Left ventricle myocardium superior (tissue), 1 donor: Measurements from ENCODE around the gene CDKN1A. TPM values are rescaled to one million over a fixed set of nuclear protein-coding genes. Genes with fewer than 3 reads are reported as not detected.

Experiments
- ATAC-seq: fragments of 200-7000 bp; cut with Tn5 transposase; one replicate; pipeline ENCODE4 v1.9.1; 2020; ENCODE audit warnings: mild to moderate bottlenecking, moderate library complexity
- DNase-seq: peaks from one replicate; pipeline ENCODE4 v3.0.0-alpha.2; 2020
- intact Hi-C: fragments of 100-400 bp; cut with micrococcal nuclease; formaldehyde crosslinking; loops from one replicate; pipeline ENCODE4 v1.11.0; 2022
- total RNA-seq: library from RNA; stranded (reverse); fragmentation: NEBNext Ultra II Directional; extraction: Animal tissue kit (Norgen Biotek cat#: 25700); gene quantifications from one replicate; pipeline ENCODE4 v1.2.1, GENCODE V29; 2021
- donor health status: DM: no; HTN: yes; CAD: no; lungs with severe emphysema.

CDKN1A gene
- total RNA-seq, 1 donor from 2014 or later: 40.0 TPM

DNA sequence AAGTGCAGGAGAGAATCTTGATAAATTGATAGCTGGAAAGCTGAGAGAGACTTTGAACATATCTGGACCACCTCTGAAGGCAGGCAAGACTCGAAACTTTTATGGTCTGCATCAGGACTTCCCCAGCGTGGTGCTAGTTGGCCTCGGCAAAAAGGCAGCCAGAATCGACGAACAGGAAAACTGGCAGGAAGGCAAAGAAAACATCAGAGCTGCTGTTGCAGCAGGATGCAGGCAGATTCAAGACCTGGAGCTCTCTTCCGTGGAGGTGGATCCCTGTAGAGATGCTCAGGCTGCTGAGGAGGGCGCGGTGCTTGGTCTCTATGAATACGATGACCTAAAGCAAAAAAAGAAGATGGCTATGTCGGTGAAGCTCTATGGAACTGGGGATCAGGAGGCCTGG is 4.6 kb upstream of the CDKN1A start:
- ATAC-seq (no peak), DNase-seq (no peak)
- intact Hi-C loops: no loop called here

DNA sequence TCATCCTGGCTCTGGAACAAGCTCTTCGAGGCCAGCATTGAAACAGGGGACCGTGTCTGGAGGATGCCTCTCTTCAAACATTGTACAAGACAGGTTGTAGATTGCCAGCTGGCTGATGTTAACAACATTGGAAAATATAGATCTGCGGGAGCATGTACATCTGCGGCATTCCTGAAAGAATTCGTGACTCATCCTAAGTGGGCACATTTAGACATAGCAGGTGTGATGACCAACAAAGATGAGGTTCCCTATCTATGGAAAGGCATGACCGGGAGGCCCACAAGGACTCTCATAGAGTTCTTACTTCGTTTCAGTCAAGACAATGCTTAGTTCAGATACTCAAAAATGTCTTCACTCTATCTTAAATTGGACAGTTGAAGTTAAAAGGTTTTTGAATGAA is 3.6 kb upstream of the CDKN1A start:
- intact Hi-C loops: no loop called here
- DNase-seq (no peak), ATAC-seq (no peak)

DNA sequence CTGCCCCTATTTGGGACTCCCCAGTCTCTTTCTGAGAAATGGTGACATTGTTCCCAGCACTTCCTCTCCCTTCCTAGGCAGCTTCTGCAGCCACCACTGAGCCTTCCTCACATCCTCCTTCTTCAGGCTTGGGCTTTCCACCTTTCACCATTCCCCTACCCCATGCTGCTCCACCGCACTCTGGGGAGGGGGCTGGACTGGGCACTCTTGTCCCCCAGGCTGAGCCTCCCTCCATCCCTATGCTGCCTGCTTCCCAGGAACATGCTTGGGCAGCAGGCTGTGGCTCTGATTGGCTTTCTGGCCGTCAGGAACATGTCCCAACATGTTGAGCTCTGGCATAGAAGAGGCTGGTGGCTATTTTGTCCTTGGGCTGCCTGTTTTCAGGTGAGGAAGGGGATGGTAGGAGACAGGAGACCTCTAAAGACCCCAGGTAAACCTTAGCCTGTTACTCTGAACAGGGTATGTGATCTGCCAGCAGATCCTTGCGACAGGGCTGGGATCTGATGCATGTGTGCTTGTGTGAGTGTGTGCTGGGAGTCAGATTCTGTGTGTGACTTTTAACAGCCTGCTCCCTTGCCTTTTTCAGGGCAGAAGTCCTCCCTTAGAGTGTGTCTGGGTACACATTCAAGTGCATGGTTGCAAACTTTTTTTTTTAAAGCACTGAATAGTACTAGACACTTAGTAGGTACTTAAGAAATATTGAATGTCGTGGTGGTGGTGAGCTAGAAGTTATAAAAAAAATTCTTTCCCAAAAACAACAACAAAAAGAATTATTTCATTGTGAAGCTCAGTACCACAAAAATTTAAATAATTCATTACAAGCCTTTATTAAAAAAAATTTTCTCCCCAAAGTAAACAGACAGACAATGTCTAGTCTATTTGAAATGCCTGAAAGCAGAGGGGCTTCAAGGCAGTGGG is 2.1 kb upstream of the CDKN1A start:
- ATAC-seq: no peak
- DNase-seq: no peak
- intact Hi-C loops: no loop called here

DNA sequence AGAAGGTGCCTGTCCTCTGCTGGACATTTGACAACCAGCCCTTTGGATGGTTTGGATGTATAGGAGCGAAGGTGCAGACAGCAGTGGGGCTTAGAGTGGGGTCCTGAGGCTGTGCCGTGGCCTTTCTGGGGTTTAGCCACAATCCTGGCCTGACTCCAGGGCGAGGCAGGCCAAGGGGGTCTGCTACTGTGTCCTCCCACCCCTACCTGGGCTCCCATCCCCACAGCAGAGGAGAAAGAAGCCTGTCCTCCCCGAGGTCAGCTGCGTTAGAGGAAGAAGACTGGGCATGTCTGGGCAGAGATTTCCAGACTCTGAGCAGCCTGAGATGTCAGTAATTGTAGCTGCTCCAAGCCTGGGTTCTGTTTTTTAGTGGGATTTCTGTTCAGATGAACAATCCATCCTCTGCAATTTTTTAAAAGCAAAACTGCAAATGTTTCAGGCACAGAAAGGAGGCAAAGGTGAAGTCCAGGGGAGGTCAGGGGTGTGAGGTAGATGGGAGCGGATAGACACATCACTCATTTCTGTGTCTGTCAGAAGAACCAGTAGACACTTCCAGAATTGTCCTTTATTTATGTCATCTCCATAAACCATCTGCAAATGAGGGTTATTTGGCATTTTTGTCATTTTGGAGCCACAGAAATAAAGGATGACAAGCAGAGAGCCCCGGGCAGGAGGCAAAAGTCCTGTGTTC is 1.3 kb upstream of the CDKN1A start:
- no peak for DNase-seq
- intact Hi-C loops: no loop called here
- ATAC-seq: no peak

GRCh38 chr6:36677753-36678487 is 594 bp upstream of the CDKN1A start:
- no peak for ATAC-seq
- DNase-seq: no peak
- intact Hi-C loops: no loop called here

DNA sequence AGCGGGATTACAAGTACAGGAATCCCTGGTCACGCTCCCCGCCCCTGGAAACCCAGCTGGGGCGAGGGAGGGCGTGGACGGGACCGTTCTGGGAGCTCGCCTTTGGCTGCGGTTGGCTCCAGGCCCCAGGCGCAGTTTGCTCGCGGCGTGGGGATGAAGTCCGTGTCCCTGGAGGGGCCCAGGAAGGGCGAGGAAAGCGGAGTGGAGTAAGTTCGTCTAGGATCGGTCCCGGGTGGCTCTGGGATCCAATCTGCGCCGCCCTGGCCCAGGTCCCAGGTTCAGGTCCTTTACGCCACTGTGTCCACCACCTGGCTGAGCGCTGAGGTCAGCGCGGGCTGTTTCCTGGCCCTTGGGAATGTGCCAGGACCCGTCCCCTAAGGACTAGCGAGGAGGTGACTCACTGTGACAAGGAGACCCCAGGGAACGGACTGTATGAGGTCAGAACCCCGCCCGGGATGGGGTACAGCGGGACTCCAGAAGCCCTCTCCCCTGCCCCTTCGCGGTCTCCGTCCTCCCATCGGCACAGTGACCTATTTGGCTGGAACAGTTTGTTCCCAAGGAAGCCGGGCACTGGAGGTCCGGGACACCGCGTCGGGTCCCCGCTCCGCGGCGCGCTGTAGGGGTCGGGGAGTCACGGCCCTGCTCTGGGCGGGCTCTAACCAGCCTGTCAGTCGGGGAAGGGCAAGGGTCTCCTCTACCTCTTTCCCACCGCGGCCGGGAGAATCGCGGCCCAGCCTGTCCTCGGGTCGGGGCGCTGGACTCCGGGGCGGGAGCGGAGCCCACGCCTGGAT is 724 bp downstream of the CDKN1A start:
- ATAC-seq (peak; percentile 60), DNase-seq (peak; percentile 84)
- intact Hi-C loops: no loop called here

DNA sequence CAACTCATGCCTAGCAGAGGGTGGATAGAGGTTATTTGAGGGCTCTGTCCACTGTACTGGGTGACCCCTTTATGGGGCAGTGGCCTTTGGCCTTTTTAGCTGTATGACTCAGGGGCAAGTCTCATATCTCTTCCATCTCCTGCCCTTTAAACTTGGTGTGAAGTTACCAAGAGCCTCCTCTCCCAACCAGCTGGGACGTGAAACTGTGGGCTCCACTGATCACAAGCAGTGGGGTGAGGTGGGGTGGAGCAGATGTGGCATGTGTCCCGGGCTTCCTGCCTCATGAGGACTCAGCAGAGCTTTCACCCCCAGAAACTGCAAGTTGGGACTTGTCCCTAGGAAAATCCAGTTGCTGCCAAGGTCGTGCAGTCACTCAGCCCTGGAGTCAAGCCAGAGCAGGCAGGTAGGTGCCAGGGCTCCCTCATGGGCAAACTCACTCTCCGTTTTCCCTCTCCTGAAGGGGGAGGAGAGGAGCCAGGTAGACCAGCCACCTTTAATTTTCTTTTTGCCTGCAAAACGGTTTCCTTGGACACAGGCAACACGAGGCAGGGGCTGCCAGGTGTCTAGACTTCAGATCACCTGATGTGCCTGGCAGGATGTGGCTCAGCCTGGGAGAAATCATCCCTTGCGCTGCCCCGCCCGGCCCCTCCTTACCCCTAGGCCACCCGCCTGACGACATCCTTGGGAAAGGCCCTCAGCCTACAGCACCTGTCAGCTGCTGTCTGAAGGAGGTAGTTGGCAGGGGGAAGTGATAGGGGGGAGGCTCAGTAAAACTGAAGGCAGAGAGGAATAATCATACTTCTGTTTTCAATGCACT is 4.0 kb downstream of the CDKN1A start:
- intact Hi-C loops: no loop called here
- no peak for ATAC-seq
- DNase-seq: peak; percentile 74

DNA sequence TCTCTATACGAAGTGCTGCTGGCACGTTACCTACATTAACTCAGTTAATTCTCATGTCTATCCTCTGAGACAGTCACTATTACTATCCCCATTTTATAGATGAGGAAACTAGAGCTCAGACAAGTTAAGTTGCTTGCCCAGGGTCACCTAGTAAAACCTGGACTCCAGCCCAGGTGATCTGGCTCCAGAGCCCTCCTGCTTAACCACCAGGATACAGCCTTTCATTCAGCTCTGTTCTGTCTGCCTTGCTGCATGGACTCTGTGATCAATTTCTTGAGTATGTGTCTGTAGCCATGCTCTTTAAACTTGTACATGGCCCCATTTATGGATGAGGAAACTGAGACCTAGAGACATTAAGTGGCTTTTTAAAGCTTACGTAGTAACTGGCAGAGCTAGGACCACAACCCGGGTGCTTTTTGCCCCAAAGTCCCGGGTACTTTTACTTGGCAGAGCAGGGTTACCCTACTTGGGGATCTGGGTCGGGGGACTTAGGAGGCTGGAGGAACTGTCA is 4.7 kb downstream of the CDKN1A start:
- intact Hi-C loops: no loop called here
- ATAC-seq (no peak), DNase-seq (no peak)

DNA sequence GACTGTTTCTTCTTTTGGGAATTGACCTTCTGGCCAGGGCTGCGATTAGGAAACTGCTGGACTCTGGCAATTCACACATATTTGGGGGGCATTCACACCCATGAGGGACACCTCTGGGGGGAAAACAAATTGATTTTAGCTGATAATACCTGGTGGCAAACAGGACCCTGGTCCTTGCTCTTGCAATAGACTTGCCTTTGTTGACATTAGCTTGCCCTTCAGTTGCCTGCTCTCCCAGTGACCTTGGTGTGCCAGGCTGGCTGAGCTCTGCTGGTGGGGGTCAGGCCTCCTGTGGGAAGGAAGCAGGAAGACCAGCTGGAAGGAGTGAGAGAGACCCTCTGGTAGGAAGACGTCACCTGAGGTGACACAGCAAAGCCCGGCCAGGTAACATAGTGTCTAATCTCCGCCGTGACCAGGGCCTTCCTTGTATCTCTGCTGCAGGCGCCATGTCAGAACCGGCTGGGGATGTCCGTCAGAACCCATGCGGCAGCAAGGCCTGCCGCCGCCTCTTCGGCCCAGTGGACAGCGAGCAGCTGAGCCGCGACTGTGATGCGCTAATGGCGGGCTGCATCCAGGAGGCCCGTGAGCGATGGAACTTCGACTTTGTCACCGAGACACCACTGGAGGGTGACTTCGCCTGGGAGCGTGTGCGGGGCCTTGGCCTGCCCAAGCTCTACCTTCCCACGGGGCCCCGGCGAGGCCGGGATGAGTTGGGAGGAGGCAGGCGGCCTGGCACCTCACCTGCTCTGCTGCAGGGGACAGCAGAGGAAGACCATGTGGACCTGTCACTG is 5.3 kb downstream of the CDKN1A start:
- intact Hi-C loops: no loop called here
- no peak for DNase-seq
- ATAC-seq: no peak

- ATAC-seq (no peak), DNase-seq (no peak)
- intact Hi-C loops: no loop called here
These were observed 5.9 kb downstream of the CDKN1A start for GRCh38 chr6:36684447-36684812.

- ATAC-seq: no peak
- no peak for DNase-seq
- intact Hi-C loops: no loop called here
These were observed 6.8 kb downstream of the CDKN1A start for GRCh38 chr6:36685166-36685924.

DNA sequence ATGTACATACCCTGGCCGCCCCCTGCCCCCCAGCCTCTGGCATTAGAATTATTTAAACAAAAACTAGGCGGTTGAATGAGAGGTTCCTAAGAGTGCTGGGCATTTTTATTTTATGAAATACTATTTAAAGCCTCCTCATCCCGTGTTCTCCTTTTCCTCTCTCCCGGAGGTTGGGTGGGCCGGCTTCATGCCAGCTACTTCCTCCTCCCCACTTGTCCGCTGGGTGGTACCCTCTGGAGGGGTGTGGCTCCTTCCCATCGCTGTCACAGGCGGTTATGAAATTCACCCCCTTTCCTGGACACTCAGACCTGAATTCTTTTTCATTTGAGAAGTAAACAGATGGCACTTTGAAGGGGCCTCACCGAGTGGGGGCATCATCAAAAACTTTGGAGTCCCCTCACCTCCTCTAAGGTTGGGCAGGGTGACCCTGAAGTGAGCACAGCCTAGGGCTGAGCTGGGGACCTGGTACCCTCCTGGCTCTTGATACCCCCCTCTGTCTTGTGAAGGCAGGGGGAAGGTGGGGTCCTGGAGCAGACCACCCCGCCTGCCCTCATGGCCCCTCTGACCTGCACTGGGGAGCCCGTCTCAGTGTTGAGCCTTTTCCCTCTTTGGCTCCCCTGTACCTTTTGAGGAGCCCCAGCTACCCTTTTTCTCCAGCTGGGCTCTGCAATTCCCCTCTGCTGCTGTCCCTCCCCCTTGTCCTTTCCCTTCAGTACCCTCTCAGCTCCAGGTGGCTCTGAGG is 7.6 kb downstream of the CDKN1A start:
- peak; percentile 4 for ATAC-seq
- peak; percentile 64 for DNase-seq
- intact Hi-C loops: no loop called here

DNA sequence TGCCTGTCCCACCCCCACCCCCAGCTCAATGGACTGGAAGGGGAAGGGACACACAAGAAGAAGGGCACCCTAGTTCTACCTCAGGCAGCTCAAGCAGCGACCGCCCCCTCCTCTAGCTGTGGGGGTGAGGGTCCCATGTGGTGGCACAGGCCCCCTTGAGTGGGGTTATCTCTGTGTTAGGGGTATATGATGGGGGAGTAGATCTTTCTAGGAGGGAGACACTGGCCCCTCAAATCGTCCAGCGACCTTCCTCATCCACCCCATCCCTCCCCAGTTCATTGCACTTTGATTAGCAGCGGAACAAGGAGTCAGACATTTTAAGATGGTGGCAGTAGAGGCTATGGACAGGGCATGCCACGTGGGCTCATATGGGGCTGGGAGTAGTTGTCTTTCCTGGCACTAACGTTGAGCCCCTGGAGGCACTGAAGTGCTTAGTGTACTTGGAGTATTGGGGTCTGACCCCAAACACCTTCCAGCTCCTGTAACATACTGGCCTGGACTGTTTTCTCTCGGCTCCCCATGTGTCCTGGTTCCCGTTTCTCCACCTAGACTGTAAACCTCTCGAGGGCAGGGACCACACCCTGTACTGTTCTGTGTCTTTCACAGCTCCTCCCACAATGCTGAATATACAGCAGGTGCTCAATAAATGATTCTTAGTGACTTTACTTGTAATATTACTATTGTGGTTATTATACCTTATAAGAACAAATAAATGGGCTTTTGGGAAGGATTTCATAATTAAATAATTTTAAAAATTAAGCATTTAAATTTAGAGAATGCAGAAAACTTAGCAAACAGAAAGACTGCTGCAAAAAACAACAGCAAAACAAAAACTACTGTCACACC is 8.4 kb downstream of the CDKN1A start:
- intact Hi-C loops: no loop called here
- ATAC-seq: no peak

GRCh38 chr6:36688063-36688738 is 9.7 kb downstream of the CDKN1A start:
- ATAC-seq (no peak), DNase-seq (no peak)
- intact Hi-C loops: no loop called here

More for the DNA sequence above, 8.4 kb downstream of the CDKN1A start:
- no peak for DNase-seq

DNA sequence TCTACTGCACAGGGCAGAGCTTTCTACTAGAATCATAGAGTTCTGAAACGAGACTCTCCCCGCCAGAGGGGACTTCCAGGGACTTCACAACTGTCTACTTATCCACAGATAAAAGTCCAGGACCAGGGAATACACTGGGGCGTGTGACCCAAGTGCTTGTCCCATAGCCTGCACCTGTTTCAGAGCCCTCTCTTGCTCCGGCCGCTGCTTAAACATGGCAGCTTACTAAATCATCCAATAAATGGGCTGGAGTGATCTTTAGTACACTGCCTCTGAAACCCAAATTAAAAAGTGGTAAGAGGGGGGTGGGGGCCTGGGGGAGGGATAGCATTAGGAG is 10.2 kb downstream of the CDKN1A start:
- no peak for ATAC-seq
- intact Hi-C loops: no loop called here
- no peak for DNase-seq
